ELR (cell line): Measurements from ENCODE around the gene XRN2.
"Not testable (repeated sequence)": the region's sequence is repeated elsewhere in the genome, so short reads cannot be mapped to it uniquely, and the experiment has no call there.

ENCODE experiments used
- DNase-seq: peaks from one replicate; pipeline ENCODE4 v3.0.0-alpha.2; 2015; ENCODE audit warnings: low read depth

XRN2 gene

GRCh38 chr20:21389368-21389767 lies 86.2 kb downstream of the XRN2 start:
- DNase-seq: no peak

GRCh38 chr20:21390768-21391167 lies 87.6 kb downstream of the XRN2 start:
- DNase-seq: no peak

GRCh38 chr20:21391185-21391971 lies 88.2 kb downstream of the XRN2 start:
- no peak for DNase-seq

- DNase-seq: no peak
Measured at GRCh38 chr20:21391972-21392352, 88.8 kb downstream of the XRN2 start.

GRCh38 chr20:21393166-21393565 lies 90.0 kb downstream of the XRN2 start:
- no peak for DNase-seq

- no peak for DNase-seq
Measured at GRCh38 chr20:21393816-21394519, 90.8 kb downstream of the XRN2 start.

GRCh38 chr20:21394551-21394950 lies 91.4 kb downstream of the XRN2 start:
- no peak for DNase-seq

- no peak for DNase-seq
Measured at GRCh38 chr20:21395051-21395665, 92.0 kb downstream of the XRN2 start.

- no peak for DNase-seq
Measured at GRCh38 chr20:21395666-21396598, 92.8 kb downstream of the XRN2 start.

GRCh38 chr20:21396599-21397340 lies 93.6 kb downstream of the XRN2 start:
- DNase-seq: no peak

DNA sequence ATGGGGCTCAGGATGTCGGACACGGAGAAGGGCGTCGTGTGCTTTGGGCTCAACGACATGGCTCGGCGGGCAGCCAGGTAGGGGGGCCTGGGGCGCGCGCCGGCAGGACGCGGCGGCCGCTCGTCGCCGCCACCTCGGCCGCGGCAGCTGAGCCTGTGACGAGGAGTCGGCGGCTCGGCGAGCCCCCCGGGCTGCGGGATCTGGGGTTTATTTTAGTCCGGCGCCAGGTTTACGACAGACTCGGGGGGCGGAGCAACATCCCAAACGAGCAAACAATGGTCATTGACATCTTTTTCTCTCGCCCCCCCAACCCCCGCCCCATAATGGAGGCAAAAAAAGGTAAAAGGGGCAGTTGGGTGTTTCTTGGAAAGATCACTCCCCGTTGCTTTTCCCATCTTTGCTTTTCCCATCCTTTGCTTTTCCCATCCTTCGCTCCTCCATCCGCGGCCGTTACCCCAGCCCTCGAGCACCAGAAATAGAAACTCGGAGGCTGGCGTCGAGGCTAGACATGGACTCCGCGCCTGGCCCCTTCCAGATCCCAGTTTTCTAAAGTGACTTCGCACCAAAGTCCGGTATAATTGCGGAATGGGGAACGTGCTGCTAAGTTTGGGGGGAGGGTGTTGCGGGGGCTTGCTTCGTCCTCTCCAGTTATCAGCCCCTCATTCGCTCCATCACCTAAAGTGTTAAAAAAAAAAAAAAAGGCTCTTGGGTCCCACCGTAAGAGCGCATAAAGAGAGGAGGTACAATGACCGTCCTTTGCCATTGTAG lies 94.4 kb downstream of the XRN2 start, which contains the start of gene NKX2-4:
NKX2-4 (minus strand) TSS at position 186 of the 768 bp plus-strand sequence; CDS start at position 59, 127 bp downstream.
- no peak for DNase-seq

GRCh38 chr20:21398109-21399004 lies 95.2 kb downstream of the XRN2 start:
- DNase-seq: no peak

DNA sequence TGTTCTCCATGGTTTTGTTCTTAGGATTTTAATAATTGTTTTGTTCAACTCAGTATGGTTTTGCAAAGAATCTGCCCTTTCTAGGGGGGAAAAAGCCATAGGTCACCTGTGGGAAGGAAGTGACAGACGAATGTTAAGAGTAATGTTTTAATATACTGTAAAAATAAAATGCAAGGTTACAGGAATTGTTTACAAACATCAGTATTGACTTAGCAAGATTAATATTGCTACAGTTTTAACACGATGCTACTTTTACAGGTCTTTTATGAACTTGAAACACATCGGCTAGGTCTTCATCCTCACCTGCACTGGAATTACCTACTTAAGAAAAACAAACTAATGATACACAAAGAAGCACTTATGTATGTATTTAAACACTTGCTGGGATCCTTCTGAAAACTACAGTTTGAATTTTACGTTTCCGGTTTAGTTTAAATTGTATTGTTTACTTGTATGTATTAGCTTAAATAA lies 95.9 kb downstream of the XRN2 start:
- no peak for DNase-seq

GRCh38 chr20:21411725-21412124 lies 108.6 kb downstream of the XRN2 start:
- no peak for DNase-seq

- DNase-seq: not testable (repeated sequence)
Measured at GRCh38 chr20:21413996-21414395, 110.9 kb downstream of the XRN2 start.

GRCh38 chr20:21419147-21419546 lies 116.0 kb downstream of the XRN2 start:
- not testable (repeated sequence) for DNase-seq

DNA sequence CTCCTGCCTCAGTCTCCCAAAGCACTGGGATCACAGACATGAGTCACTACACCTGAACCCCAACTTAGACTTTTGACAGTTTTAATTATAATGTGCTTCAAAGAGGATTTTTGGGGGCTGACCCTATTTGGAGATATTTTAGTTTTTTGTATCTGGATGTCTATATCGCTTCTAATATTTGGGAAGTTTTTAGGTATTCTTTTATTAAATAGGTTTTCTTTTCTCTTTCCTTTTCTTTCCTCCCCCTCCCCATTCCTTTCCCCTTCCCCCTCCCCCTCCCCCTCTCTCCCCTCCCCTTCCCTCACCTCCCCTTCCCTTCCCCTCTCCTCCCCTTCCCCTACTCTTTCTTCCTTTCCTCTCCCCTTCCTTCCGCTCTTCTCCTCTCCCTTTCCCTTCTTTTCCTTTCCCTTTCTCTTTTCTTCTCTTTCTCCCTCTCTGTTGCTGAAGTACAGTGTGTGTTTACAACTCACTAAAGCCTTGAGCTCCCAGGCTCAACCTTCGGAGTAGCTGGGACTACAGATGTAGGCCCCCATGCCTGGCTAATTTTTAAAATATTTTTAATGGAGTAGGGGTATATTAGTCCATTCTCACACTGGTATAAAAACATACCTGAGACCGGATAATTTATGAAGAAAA lies 118.6 kb downstream of the XRN2 start:
- DNase-seq: no peak

- DNase-seq: not testable (repeated sequence)
Measured at GRCh38 chr20:21423712-21424111, 120.6 kb downstream of the XRN2 start.

DNA sequence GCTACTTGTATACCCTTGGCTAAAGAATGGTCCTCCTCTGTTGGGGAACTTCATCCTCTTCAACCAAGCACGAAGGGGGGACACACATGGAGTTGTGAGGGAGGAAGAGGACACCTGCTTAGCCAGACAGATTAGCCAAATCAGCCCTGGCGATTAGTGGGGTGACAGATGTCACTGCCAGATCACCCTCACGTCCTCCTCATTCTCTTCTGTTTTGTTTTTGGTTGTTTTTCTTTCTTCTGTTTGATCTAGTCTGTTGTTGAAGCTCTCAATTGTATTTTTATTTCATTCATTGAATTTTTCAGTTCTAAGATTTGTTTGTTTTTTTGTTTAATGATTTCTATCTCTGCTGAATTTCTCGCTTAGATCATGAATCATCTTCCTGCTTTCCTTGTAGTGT lies 121.7 kb downstream of the XRN2 start:
- DNase-seq: no peak
